ENCODE data around the gene SPATA9.

Gene SPATA9, protein sequence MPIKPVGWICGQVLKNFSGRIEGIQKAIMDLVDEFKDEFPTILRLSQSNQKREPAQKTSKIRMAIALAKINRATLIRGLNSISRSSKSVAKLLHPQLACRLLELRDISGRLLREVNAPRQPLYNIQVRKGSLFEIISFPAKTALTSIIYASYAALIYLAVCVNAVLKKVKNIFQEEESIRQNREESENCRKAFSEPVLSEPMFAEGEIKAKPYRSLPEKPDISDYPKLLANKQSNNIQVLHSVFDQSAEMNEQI

DNA sequence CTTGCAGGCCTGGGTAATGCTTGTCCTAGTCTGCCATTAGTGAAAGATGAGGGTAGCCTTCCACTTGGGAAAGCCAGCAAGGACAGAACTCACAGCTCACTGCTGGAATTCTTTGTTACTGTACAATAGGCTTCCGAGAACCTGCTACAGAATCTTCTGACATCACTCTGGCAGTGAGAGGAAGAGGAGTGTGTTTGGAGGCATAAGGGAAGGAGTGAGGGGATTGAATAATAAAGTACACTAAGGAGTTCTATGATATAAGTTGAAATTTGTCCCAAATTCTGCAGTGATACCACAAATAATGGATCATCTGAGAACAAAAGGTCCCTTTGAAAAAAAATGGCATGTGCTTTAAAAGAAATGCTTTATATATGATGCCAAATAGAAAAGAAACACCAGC is at the start of gene SPATA9:
SPATA9 (minus strand) TSS at position 101 of the 400 bp plus-strand sequence. CDS start 137 bp downstream, outside the sequence.
- no peak for DNase-seq (ENCODE audit: low spot score)

DNA sequence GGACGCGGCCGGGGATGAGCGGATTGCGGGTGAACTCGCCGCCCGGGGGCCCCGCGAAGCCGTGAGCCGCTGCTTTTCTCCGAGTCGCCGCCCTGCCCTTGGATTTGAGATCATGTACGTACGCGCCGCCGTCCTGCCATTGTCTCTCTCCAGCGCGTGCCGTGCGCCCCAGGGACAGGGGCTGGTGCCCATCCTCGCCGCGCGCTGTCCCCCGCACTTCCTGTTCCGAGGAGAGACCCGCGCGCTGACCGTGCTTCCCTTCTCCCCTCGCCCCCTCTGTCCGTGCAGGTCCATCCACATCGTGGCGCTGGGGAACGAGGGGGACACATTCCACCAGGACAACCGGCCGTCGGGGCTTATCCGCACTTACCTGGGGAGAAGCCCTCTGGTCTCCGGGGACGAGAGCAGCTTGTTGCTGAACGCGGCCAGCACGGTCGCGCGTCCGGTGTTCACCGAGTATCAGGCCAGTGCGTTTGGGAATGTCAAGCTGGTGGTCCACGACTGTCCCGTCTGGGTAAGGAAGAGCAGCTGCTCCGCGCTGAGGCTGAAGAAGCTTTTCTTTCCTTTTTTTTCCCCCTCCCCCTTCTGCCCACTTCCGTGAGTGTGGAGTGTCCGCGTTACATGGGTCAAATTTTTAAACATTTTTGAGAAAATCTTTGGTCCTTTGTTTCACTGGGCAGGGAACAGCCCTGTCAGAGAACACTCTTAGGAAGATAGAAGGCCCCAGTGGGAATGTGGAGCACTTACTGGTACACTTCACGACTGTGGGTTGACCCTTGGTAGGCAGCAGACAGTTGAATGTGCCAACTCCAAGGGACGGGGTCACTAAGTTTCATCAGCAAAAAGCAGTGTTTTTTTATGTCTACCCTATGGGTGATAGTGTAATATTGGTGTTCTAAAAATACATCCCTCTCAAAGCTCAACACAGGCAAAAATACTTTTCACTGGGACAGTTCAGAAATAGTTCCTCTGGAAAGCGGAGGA is 49.1 kb upstream of the SPATA9 start:
- no peak for DNase-seq (ENCODE audit: low spot score)

DNA sequence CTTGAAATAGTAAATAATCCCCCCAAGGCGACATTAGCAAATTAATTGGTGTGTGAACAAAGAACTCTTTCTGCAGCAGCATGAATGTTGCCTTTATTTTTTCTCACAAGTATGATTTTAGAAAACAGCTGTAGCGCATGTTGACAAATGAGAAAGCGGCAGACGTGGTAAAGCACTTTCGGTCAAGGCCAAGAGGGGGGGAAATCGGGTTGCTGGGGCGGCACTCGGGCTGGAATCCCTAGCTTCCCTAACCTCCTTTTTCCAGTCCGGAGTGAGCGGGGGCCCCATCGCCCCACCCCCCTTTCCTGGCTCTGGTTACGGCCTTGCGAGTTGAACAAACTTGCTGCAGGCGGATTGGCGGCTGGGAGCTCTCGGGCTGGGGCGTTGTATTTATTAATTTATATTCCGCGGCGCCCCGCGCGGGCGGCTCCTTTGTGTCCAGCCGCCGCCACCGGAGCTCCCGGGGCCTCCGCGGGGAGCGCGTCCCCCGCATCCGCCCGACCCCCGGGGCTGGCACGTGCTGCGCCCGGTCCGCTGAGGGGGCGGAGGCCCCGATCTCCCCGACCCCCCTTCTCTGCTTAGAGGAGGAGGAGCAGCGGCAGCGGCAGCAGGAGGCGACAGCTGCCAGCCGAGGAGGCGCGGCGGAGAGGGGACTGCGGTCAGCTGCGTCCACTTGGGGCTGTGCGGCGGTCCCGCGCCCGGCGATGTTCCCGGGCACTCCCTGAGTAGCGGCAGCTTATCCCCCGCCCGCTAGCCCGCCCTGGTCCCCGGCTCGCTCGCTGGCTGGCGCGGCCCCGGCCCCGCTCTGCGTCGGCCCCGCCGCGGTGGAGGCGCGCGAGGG is 48.2 kb upstream of the SPATA9 start, which contains the start of gene RHOBTB3:
RHOBTB3 (plus strand) TSS at position 607 of the 841 bp plus-strand sequence. CDS start 347 bp downstream, outside the sequence.
- peak; percentile 78 for DNase-seq (ENCODE audit: low spot score)

DNA sequence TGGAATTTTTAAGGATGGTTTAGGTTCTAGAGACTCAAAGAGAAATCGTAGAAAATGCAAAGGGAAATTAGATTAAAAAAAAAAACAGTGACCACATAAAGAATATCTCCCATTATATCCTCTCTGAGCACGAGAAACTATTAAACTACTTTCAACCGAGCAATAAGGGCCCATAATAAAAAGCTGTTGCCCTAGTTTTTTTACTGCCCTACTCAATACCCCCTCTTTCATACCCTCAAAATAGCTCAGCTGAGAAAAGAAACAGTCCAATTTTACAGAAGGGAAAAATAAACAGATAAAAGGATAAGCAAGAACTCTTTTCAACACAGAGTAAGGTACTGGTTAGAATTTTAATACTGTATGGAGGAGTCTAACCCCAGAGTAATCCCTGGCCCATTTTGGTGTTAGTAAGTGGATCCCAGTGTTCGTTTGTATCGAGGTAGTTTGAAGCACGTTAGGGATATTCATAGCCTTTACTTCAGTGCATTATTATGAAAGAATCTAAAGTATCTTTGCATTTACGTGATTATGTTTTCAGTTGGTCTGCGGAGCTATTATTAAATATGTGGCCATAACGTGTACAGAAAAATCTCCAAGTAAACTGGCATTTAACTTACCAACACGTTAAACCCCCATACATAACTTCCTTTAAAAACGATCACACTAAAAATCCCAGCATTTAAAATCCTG is 47.4 kb upstream of the SPATA9 start:
- no peak for DNase-seq (ENCODE audit: low spot score)

DNA sequence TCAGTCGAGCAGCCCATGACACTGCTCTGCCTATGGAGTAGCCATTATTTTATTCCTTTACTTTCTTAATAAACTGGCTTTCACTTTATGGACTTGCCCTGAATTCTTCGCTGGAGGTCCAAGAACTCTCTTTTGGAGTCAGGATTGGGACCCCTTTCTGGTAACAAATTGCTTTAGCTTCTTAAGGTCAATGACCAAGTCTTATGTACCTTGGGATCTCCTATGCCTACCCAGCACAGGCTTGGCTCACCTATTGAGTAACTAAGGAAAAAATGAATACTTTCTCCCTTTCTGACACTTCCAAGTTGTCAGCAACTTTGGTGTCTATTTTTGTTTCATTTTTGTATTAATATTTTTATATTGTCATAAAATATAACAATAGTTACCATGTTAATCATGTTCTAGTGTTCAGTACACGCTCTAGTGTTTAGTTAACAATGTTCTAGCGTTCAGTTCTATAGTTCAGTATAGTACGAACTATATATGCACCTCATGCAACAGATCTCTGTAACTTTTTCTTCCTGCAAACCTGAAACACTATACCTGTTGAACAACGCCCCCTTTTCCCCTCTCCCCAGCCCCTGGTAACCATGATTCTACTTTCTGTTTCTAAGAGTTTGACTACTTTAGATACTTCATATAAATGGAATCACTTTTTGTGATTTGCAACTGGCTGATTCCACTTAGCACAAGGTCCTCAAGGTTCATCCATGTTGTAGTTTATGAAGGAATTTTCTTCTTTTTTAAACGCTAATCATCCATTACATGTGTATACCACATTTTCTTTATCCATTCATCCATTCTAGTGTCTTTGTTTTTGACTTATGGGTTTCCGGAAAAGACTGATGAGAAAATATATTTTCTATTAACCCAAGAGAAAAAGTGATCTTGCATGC is 46.6 kb upstream of the SPATA9 start:
- no peak for DNase-seq (ENCODE audit: low spot score)

DNA sequence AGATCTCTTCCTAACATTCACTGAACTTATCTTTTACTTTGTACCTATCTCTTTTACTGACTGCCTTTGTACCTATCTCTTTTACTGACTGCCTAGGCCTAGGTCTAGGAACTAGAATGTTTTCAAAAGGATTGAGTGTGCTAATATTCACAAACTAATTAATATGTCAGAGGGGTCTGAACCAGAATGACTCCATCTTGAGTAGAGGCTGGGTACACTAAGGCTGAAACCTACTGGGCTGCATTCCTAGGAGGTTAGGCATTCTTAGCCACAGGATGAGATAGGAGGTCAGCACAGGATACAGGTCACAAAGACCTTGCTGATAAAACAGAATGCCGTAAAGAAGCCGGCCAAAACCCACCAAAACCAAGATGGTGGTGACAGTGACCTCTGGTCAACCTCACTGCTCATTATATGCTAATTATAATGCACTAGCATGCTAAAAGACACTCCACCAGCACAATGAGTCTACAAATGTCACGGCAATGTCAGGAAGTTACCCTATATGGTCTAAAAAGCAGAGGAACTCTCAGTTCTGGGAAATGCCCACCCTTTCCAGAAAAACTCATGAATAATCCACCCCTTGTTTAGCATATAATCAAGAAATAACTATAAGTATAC is 45.8 kb upstream of the SPATA9 start:
- DNase-seq (ENCODE audit: low spot score) = no peak

DNA sequence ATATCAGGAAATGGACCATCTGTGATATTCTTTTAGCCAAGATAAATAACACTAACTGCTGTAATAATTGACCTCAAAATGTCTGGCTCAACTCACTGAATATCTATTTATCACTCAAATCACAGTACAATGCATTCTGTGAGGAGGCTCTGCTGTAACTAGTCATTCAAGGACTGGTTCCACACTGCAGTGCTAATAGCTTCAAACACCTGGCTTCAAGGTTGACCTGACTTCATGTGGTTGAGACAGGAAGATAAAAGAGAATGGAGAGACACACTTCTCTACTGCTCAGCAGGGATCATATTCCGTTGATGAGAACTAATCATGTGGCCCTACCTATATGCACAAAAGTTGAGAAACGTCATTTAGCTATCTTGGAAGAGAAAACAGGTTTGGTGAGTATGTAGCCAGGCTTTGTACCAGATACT is 45.0 kb upstream of the SPATA9 start:
- no peak for DNase-seq (ENCODE audit: low spot score)

DNA sequence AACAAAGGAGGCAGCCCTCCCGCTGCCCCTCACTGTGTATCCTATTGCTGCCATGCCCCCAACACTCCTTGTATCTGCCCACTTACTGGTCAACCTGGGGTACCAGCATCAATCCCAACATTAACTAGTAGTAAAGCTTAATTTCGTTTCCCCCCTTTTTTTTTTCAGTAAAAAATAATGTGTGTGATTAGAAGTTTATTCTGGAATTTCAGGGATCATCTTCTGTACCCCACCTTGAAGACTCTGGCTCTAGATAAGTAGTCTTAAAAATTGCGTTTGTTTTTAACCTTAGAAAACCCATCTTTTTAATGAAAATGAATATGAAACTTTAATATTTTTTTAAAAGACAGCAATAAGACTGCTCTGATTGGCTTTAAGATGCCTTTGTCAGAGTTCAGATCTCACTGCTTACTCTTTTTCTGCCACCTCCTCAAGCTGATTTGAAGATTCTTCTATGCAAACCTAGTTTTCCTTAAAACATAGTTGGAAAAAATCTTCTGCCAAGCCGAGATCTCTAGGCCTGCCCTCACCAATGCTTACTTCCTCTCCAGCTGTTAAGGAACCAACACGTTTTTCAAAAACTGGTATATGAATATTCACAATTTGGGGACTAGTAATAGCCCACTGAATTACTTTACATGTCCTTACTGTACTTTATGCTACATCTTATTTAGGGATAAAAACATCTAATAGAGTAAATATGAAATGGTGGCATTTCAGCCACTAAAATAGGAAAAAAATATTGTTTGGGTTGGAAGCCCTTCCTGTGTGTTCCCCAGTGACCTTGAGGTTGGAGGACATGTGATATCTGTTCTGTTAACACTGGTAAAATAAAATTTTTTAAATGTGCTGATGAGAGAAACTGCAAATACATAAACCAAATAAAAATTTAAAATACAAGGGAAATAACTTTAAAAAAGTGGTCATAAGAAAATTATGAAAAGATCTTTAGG is 44.3 kb upstream of the SPATA9 start:
- no peak for DNase-seq (ENCODE audit: low spot score)

DNA sequence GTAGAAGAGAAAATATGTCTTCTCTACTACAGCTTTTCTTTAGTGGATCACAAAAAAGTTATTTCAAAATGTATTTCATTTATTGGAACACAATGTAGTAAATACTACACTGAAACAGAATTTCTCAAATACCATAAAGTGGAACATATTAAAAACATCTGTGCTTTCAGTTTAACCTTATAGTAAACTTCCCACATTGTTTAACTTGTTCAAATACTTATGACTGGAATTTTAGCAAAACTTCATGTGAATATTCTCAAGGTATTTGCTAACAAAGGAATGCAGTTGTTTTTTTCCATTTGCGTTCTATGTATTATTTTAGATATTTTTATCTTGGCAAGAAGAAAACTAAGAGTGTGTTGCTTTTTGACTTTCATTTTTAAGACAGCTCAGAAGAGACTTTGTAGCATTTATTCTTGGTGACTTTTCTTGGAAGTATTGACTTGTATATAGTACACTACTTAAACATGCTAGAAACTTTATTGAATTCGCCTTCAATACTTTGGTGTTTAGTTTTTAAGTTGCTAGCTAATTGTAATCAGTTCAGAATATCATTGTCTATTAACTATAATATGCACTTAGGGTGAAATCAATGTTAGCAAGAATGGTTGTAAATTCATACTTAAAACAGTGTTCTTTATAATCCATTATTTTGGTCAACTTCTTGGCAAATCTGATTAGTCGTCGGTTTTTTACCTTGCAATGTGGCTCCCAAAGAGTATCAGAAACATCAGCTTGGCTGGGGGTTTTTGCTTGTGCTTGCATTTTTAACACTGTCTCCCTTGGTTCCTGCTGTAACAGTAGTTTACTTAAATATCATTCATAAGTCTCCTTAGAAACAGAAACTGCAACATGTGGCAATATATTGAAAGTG is 43.4 kb upstream of the SPATA9 start:
- DNase-seq (ENCODE audit: low spot score) = no peak

DNA sequence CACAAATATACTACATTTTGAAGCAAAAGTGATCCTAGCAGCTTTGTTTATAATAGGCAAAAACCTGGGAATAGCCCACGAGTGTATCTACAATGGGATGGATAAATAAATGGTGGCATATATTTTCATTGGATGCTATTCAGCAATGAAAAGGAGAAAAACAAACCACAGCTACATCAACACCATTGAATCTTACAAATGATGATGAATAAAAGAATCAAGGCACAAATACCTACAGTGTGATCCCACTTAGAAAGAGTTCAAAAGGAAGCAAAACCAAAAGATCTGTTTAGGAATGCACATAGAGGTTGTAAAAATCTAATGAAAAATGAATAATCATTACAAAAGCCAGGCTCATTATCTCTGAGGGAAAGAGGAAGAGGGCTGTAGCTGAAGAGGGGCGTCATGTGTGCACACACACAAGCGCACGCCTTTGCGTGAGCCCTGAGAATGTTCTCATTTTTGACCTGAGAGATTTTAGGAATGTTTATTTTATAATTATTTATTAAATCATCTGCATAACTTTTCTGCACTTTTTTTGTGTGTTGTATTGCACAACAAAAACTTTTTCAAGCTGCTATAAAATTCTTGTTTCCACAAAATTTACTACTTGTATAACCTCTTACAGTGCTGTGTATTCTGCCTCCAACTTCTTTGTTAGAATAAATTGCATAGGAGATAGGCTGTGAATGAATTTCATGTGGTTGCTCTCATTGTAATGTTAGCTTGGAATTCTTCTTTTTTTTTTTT is 42.5 kb upstream of the SPATA9 start:
- no peak for DNase-seq (ENCODE audit: low spot score)

DNA sequence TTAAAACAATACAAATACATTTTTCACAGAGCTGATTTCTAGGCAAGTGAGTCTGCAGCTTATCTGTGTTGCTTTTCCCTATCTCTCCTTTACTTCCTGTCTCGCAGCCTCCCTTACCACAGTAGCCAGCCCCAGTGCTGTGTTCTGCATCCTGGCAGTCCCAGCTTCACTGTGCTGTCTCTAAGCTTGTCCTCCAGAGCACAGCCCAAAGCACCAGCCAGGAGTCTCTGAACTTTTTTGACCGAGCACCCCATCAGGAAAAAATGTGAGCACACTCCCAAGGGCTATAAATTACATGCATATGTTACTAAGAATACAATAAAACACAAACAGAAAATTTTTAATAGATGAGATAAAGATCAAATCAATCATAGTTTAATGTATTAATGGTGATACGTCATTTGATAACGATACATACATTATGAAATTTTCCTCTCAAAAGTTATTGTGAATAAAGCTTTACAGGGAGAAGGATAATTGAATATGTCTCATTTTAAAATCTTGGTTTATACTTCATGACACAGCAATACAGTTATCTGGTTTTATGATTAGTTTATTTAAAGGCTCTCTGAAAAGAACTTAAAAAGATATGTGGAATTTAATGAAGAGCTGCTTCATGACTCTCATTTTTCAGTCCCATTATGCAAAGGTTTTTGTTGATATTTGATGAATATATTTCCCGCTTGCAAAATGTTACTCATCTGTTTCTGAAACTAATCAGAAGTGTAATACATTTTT is 41.0 kb upstream of the SPATA9 start:
- DNase-seq (ENCODE audit: low spot score) = no peak

DNA sequence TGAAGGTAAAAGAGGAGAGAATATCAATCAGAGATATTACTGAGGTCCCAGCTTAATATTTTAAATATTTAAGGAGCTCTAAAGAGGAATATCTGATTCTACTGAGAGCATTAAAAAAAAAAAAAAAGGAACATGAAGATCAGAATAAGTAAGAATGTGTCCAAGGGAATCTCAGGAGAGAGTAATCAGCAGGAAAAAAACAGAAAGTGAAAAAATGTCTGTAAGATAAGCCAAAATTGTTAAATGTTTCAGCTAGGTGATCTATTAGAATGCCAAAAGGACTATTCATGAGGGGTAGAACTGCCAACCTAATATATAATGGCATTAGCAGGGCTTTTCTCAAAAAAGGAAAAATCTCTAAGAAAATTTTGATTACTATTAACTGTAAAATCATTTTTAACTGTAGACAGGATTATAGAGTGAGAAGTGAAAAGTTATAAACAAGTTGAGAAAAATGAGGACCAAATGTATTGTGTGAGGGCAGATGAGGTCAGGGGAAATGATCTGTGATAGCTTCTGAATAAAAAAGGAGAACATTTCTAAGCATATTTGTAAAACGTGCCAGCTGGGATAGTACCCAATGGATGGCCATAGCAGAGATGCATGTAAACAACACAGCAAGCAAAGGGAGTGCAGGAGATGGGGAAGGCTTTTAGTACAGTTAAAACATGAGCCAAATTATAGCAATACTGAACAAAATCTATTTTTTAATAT is 38.9 kb upstream of the SPATA9 start:
- no peak for DNase-seq (ENCODE audit: low spot score)

DNA sequence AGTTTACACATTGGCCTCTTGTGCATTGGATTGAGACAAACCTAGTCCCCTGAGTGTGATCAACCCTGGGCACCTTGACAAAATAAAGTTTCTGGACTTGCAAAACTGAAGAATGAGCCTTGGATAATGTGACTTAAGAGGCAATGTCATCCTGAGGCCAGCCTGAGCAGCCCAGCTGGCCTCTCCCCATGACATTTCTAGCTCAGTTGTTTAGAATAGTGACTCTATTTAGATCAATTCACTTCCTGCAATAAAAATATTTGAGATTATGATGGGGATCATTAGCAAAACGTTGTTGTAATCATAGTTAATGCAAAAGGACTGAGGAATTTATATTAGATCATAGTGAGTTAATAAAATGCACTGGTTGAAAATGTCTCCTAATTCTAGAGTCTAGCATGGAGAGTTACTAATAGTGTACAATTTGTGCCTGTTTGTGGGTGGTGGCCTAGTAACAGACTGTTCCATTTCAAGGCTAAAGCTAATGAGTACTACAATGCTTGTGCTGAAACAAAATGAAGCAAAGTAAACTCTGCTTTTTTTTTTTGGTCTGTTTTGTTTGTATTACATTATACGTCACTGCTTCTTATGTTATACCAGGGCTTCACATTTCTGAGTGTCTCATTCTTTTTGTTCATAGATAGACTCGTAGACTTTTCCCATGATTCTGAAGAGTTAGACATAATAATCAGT is 37.4 kb upstream of the SPATA9 start:
- no peak for DNase-seq (ENCODE audit: low spot score)

DNA sequence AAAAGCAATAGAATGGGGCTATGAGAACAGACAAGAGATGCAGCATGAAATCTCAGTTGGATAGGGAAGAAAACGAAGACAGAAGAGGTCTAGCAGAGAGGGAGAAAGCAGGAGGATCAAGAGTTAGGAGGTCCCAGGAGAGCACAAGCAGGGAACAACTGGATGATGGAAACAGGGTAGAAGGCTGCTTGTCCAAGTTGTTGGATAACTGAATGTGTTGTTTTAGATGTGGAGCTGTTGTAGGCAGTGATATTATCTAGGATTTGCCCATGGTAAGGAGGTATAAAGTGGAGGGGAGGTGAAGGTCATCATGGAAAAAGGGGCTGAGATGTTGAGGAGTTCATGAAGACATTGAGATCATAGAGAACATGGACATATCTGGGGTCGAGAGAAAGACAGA is 35.9 kb upstream of the SPATA9 start:
- DNase-seq (ENCODE audit: low spot score) = no peak

DNA sequence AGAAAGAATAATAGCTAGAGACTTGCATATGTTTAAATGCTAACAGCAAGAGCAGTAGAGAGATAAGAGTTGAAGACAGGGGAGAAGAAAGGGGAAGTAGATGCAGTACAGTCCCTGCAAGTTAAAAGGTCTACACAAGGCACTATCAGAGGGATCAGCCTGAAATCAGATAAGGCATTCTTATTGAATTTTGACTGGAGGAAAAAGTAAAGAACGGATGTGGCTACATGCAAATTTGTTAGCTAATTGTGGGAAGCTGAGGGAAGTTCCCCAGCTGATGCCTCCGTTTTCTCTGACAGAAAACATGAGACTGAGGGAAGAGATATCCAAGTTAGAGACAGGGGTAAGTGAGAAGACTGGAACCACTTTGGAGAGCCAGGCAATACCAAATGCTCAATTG is 35.4 kb upstream of the SPATA9 start:
- no peak for DNase-seq (ENCODE audit: low spot score)

Data from kidney capillary endothelial cell (primary cell).